GM12878 (cell line): ENCODE results near the gene NHS. TPM values are rescaled to one million over a fixed set of nuclear protein-coding genes. Genes with fewer than 3 reads are reported as not detected.

Experiments
- ATAC-seq: fragments of 200-7000 bp; cut with Tn5 transposase; 3 replicates; pipeline ENCODE4 v1.9.1; 2020; ENCODE audit warnings: mild to moderate bottlenecking, moderate library complexity
- BruUV-seq: library from RNA; stranded (reverse); fragments of 400-500 nt; replicated peaks from 2 replicates; lab custom pipeline; 2021; lab: Mats Ljungman, UMichigan
- CTCF ChIA-PET: fragments of 300-600 bp; sonication (Branson Sonifier 250); formaldehyde crosslinking; extraction: SDS; loops from one replicate; lab custom pipeline; 2021; ENCODE audit warnings: inconsistent platforms; lab: Yijun Ruan, JAX
- POLR2A ChIA-PET: fragments of 350-600 bp; formaldehyde crosslinking; extraction: SDS; loops from one replicate; lab custom pipeline; 2021; ENCODE audit warnings: inconsistent platforms; lab: Charles Lee
- RAD21 ChIA-PET: fragments of 300-600 bp; sonication (Branson Sonifier 250); formaldehyde crosslinking; loops from one replicate; lab custom pipeline; 2023; ENCODE audit warnings: antibody characterized with exemption; ENCODE audit not compliant: unreplicated experiment; lab: Charles Lee
- SMC1A ChIA-PET: fragments of 300-600 bp; sonication (Branson Sonifier 250); formaldehyde crosslinking; loops from one replicate; lab custom pipeline; 2023; ENCODE audit not compliant: unreplicated experiment, uncharacterized antibody; lab: Charles Lee
- DNase-seq: peaks from one replicate; pipeline ENCODE4 v3.0.0-alpha.2; 2011; ENCODE audit warnings: low read depth, low spot score
- FAIRE-seq: peaks from 3 replicates; lab custom pipeline; 2011; peaks lifted over from hg19 to GRCh38; lab: Jason Lieb, UNC
- H2AFZ ChIP-seq: 2 replicates; pipeline ENCODE4 v1.6.0; 2011; ENCODE audit warnings: low read depth, low read length, control low read depth; ENCODE audit not compliant: control insufficient read depth
- H3K27ac ChIP-seq: 2 replicates; pipeline ENCODE4 v1.5.1; 2011; ENCODE audit warnings: control low read depth; ENCODE audit not compliant: control insufficient read depth, insufficient read depth
- H3K27me3 ChIP-seq, 2 experiments: replicated peaks in 1 of 2; 2 replicates each; pipeline versions ENCODE4 v1.6.0 to v1.6.1; 2011; ENCODE audit warnings: low read length in 1 of 2; ENCODE audit not compliant: control insufficient read depth in 2 of 2, insufficient read depth in 2 of 2
- H3K36me3 ChIP-seq, 2 experiments: 2 replicates each; pipeline ENCODE4 v1.5.1; 2011; ENCODE audit warnings: low read length in 1 of 2; ENCODE audit not compliant: control insufficient read depth in 2 of 2, insufficient read depth in 2 of 2
- H3K4me1 ChIP-seq: 2 replicates; pipeline ENCODE4 v1.6.1; 2011; ENCODE audit warnings: mild to moderate bottlenecking, low read length, moderate library complexity, mixed read lengths; ENCODE audit not compliant: control insufficient read depth, insufficient read depth
- H3K4me2 ChIP-seq: 2 replicates; pipeline ENCODE4 v1.6.0; 2011; ENCODE audit warnings: control low read depth; ENCODE audit not compliant: control insufficient read depth, insufficient read depth
- H3K4me3 ChIP-seq: fragments of 200-600 bp; sonication (generic); 2 replicates; pipeline ENCODE4 v1.5.1; 2016
- H3K79me2 ChIP-seq: 2 replicates; pipeline ENCODE4 v1.6.0; 2011; ENCODE audit warnings: low read length; ENCODE audit not compliant: control insufficient read depth, insufficient read depth
- H3K9ac ChIP-seq: 2 replicates; pipeline ENCODE4 v1.8.0; 2011; ENCODE audit warnings: low read length, control low read depth, mixed read lengths; ENCODE audit not compliant: control insufficient read depth, insufficient read depth
- H3K9me3 ChIP-seq: replicated peaks from 3 replicates; pipeline ENCODE4 v1.5.1; 2011; ENCODE audit warnings: mild to moderate bottlenecking, low read length; ENCODE audit not compliant: control insufficient read depth, insufficient read depth
- H4K20me1 ChIP-seq: 2 replicates; pipeline ENCODE4 v1.6.0; 2011; ENCODE audit not compliant: control insufficient read depth, insufficient read depth
- CEBPB ChIP-seq, 2 experiments: fragments of 150-350 bp in 1 of 2; IDR thresholded peaks; 2 replicates each; pipeline ENCODE4 v1.6.1; 2012 to 2014; ENCODE audit warnings: low read depth in 2 of 2, low read length in 2 of 2, borderline replicate concordance in 1 of 2, inconsistent platforms in 1 of 2
- CREB1 ChIP-seq: IDR thresholded peaks from 2 replicates; pipeline ENCODE4 v1.6.1; 2012; ENCODE audit warnings: low read depth, mild to moderate bottlenecking, inconsistent platforms
- EP300 ChIP-seq, 2 experiments: fragments of 150-350 bp in 1 of 2; IDR thresholded peaks; 2 replicates each; pipeline ENCODE4 v1.6.1; 2011 to 2012; ENCODE audit warnings: low read depth in 2 of 2, low read length in 2 of 2, borderline replicate concordance in 1 of 2, improper control_type of control experiment in 1 of 2, inconsistent platforms in 1 of 2; ENCODE audit not compliant: control insufficient read depth in 1 of 2
- GATAD2B ChIP-seq: fragments of 450-650 bp; conservative IDR thresholded peaks from 2 replicates; pipeline ENCODE4 v1.6.1; 2017; ENCODE audit warnings: low read depth, mild to moderate bottlenecking, moderate library complexity
- HDAC2 ChIP-seq: fragments of 200-600 bp; sonication (generic); IDR thresholded peaks from 2 replicates; pipeline ENCODE4 v1.6.1; 2017
- HSF1 ChIP-seq: fragments of 150-350 bp; IDR thresholded peaks from 2 replicates; pipeline ENCODE4 v1.6.1; 2014; ENCODE audit warnings: mild to moderate bottlenecking, low read depth, low read length
- IRF3 ChIP-seq: fragments of 450-650 bp; IDR thresholded peaks from 2 replicates; pipeline ENCODE4 v1.6.1; 2014; ENCODE audit warnings: mild to moderate bottlenecking
- MTA3 ChIP-seq: IDR thresholded peaks from 2 replicates; pipeline ENCODE4 v1.6.1; 2012; ENCODE audit warnings: low read length, inconsistent platforms, borderline replicate concordance
- MYC ChIP-seq: IDR thresholded peaks from 2 replicates; pipeline ENCODE4 v1.6.1; 2011; ENCODE audit warnings: mild to moderate bottlenecking, low read length, moderate library complexity, inconsistent platforms; ENCODE audit not compliant: insufficient read depth, insufficient replicate concordance, insufficient read length, severe bottlenecking
- PML ChIP-seq: IDR thresholded peaks from 2 replicates; pipeline ENCODE4 v1.6.1; 2012; ENCODE audit warnings: low read length, inconsistent platforms
- RBBP5 ChIP-seq: fragments of 200-600 bp; sonication (generic); conservative IDR thresholded peaks from 2 replicates; pipeline ENCODE4 v1.6.1; 2016
- SMARCA5 ChIP-seq: fragments of 450-650 bp; IDR thresholded peaks from 2 replicates; pipeline ENCODE4 v1.6.1; 2017; ENCODE audit warnings: mild to moderate bottlenecking
- SP1 ChIP-seq: IDR thresholded peaks from one replicate; pipeline ENCODE4 v1.6.1; 2011; ENCODE audit warnings: low read depth, low read length
- WRNIP1 ChIP-seq: IDR thresholded peaks from 2 replicates; pipeline ENCODE4 v1.6.1; 2011; ENCODE audit warnings: low read depth, low read length, improper control_type of control experiment, borderline replicate concordance
- YBX1 ChIP-seq: fragments of 450-650 bp; IDR thresholded peaks from 2 replicates; pipeline ENCODE4 v1.6.1; 2016; ENCODE audit warnings: antibody characterized with exemption
- YY1 ChIP-seq: IDR thresholded peaks from 2 replicates; pipeline ENCODE4 v1.6.1; 2011; ENCODE audit warnings: low read depth, mild to moderate bottlenecking, low read length
- WGBS: methylation state at CpG from one replicate; pipeline ENCODE4 v1.1.6; 2016; ENCODE audit warnings: low lambda C conversion rate; ENCODE audit not compliant: insufficient replicate concordance, insufficient coverage; ENCODE audit errors: missing lambda C conversion rate; 5-methylcytosine and 5-hydroxymethylcytosine counted together
- in situ Hi-C: fragments of 300-500 bp; cut with MboI; formaldehyde crosslinking; loops from 9 replicates; pipeline ENCODE4 v1.14.3; 2018; ENCODE audit warnings: mixed read lengths
- intact Hi-C: fragments of 100-400 bp; cut with micrococcal nuclease; formaldehyde crosslinking; loops from one replicate; pipeline ENCODE4 v1.14.2; 2022; ENCODE audit not compliant: unreplicated experiment
- polyA plus RNA-seq, 11 experiments: library from polyadenylated mRNA; depleted of rRNA in 4 of 11; unstranded in 6 of 11; stranded (reverse) in 5 of 11; fragments of >200 nt; fragmentation: Nextera tagmentation in 4 of 11; fragmentation: Illumina TruSeq in 1 of 11; extraction: Ambion mirVana in 4 of 11; extraction: Trizol in 1 of 11; gene quantifications; 1 replicate in 1 of 11; 2 replicates in 10 of 11; pipeline versions ENCODE4 v1.2.1 to v1.2.3, GENCODE V29; 2011 to 2016; ENCODE audit warnings: inconsistent platforms in 2 of 11, missing spikeins in 2 of 11, low read depth in 1 of 11
- total RNA-seq, 4 experiments: library from RNA; depleted of rRNA in 3 of 4; stranded (reverse); fragments of >200 nt in 3 of 4; fragmentation: Illumina TruSeq in 1 of 4; extraction: Trizol in 1 of 4; gene quantifications; 2 replicates each; pipeline versions ENCODE4 v1.2.1 to v1.2.3, GENCODE V29; 2013 to 2021

Gene NHS
- total and polyA plus RNA-seq, 10 of the 15 experiments (the other 5 are each of a cell fraction or from before 2014, with no cell fraction given) = under 0.01 to 0.07 (median 0.03) TPM; not detected in 7

GRCh38 chrX:17579026-17579425, 204.0 kb downstream of the NHS start:
- Histone ChIP-seq H4K20me1 (no peaks in the 10 kb centered on the region), H3K4me2 (no peak overlapping the region), H3K27ac (no peak overlapping the region), H3K79me2 (no peaks in the 10 kb centered on the region), H3K9me3 (no peaks in the 10 kb centered on the region; the same call in 2 of the 3 replicates), H3K27me3 (no peaks in the 10 kb centered on the region), H3K9ac (no peak overlapping the region), H2AFZ (no peak overlapping the region), H3K4me3 (no peak overlapping the region), H3K36me3 (no peaks in the 10 kb centered on the region), H3K4me1 (no peaks in the 10 kb centered on the region)
- no TSS peak for BruUV-seq
- TF ChIP-seq GATAD2B = no peak
- TF ChIP-seq SMARCA5 = no peak
- no peak for TF ChIP-seq PML
- TF ChIP-seq HSF1 = no peak
- TF ChIP-seq CEBPB (IDR thresholded peaks at IDR 0.05; ENCODE audit: borderline replicate concordance in 1 of 2, low read depth in 2 of 2, low read length in 2 of 2) = no peak
- TF ChIP-seq EP300 (IDR thresholded peaks at IDR 0.05; ENCODE audit: borderline replicate concordance in 1 of 2, control insufficient read depth in 1 of 2, low read depth in 2 of 2, low read length in 2 of 2) = no peak
- no peak for TF ChIP-seq MTA3
- TF ChIP-seq CREB1 = no peak
- TF ChIP-seq YY1 = no peak
- no peak for TF ChIP-seq SP1
- TF ChIP-seq WRNIP1 = no peak
- no peak for TF ChIP-seq RBBP5
- no peak for TF ChIP-seq IRF3
- no peak for TF ChIP-seq MYC
- no peak for TF ChIP-seq YBX1
- TF ChIP-seq HDAC2 = no peak
- no peak for ATAC-seq
- no peak for DNase-seq
- intact Hi-C loops = no loop called here
- FAIRE-seq = no peak
- 32% methylated on average over 5 of the region's 5 CpGs for WGBS
- ChIA-PET RAD21 (no interaction called here), CTCF (no interaction called here), SMC1A (no interaction called here), POLR2A (no interaction called here)
- in situ Hi-C loops = no loop called here
